D721Med (cell line): ENCODE data around the gene SCFD2.
A peak's percentile ranks its signal among the peaks of the same experiment; 100 is the strongest.
"Not testable (repeated sequence)": the region's sequence is repeated elsewhere in the genome, so short reads cannot be mapped to it uniquely, and the experiment has no call there.

Experiments used
- DNase-seq: peaks from one replicate; pipeline ENCODE4 v3.0.0; 2011; ENCODE audit warnings: low spot score; ENCODE audit not compliant: insufficient read length
- FAIRE-seq: peaks from 2 replicates; lab custom pipeline; 2011; peaks lifted over from hg19 to GRCh38; lab: Jason Lieb, UNC
- TF ChIP-seq, protein P1 (sequence below): IDR thresholded peaks from 2 replicates; pipeline ENCODE4 v1.5.1; 2012; ENCODE audit warnings: mild to moderate bottlenecking, control low read depth; ENCODE audit not compliant: insufficient read depth; ENCODE audit errors: missing control alignments

The SCFD2 gene

GRCh38 chr4:53365486-53366300 is at the start of gene SCFD2:
Gene SCFD2, minus strand, starts transcription at chr4:53366061.
- TF ChIP-seq, protein P1, sequence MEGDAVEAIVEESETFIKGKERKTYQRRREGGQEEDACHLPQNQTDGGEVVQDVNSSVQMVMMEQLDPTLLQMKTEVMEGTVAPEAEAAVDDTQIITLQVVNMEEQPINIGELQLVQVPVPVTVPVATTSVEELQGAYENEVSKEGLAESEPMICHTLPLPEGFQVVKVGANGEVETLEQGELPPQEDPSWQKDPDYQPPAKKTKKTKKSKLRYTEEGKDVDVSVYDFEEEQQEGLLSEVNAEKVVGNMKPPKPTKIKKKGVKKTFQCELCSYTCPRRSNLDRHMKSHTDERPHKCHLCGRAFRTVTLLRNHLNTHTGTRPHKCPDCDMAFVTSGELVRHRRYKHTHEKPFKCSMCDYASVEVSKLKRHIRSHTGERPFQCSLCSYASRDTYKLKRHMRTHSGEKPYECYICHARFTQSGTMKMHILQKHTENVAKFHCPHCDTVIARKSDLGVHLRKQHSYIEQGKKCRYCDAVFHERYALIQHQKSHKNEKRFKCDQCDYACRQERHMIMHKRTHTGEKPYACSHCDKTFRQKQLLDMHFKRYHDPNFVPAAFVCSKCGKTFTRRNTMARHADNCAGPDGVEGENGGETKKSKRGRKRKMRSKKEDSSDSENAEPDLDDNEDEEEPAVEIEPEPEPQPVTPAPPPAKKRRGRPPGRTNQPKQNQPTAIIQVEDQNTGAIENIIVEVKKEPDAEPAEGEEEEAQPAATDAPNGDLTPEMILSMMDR, result no peak
- FAIRE-seq (no peak), DNase-seq (peak; percentile 86)

GRCh38 chr4:53409479-53409878 is 43.6 kb upstream of the SCFD2 start:
- not testable (repeated sequence) for DNase-seq, FAIRE-seq

GRCh38 chr4:53380221-53380620 is 14.4 kb upstream of the SCFD2 start:
- TF ChIP-seq, protein P1, result no peak
- FAIRE-seq, result no peak

DNA sequence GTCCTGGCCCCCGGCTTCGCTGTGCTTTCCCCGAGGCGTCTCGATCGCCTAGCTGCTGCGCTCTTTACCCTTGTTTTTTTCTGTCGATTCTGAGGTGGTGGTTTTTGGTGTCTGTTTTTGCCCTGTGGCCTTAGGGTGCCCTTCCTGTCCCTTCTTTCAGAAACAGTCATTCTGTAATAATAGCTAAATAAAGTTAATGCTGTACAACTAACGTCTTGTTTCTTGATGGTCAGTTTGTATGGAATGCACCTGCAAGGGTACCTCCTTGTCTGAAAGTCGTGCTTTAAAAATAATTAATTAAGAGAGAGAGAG is 12.3 kb upstream of the SCFD2 start:
- FAIRE-seq (no peak), DNase-seq (no peak)
- TF ChIP-seq, protein P1, result no peak

More at GRCh38 chr4:53380221-53380620, 14.4 kb upstream of the SCFD2 start:
- no peak for DNase-seq

DNA sequence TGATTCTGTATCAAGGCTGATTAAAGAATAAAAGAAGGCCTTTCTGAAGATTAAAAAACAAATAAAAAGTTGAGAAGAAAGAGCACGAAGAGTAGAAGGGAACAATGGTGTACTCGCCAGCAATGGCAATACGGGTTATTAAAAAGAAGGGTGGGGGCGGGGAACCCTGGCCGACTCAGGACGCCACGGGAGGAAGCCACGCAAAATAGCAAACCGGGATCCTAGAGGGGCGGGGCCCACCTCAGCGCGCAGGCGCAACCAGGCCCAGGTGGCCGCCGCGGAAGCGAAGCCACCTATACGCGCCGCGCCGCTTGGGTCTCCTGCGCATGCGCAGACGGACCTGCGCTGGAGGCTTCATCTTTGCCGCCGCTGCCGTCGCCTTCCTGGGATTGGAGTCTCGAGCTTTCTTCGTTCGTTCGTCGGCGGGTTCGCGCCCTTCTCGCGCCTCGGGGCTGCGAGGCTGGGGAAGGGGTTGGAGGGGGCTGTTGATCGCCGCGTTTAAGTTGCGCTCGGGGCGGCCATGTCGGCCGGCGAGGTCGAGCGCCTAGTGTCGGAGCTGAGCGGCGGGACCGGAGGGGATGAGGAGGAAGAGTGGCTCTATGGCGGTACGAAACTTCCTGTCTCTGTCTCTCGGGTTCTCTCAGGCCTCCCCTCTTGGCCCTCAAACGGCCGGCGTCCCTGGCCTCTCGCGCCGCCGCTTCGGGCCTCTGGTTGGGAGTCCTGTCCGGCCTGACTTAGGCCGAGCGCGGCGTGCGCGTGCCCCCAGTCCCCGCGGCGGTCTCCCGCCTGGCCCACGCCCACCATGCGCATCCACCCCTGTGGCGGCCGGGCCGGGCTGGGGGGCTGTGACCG is 11.7 kb upstream of the SCFD2 start, which contains the start of gene FIP1L1:
TSS of gene FIP1L1 (plus strand) at position 323 of the 852 bp plus-strand sequence. CDS start at position 521, 198 bp downstream.
- no peak for FAIRE-seq
- peak; percentile 58 for DNase-seq
- TF ChIP-seq, protein P1, result no peak

GRCh38 chr4:53376900-53377299 is 11.0 kb upstream of the SCFD2 start:
- TF ChIP-seq, protein P1, result no peak
- DNase-seq (no peak), FAIRE-seq (no peak)

DNA sequence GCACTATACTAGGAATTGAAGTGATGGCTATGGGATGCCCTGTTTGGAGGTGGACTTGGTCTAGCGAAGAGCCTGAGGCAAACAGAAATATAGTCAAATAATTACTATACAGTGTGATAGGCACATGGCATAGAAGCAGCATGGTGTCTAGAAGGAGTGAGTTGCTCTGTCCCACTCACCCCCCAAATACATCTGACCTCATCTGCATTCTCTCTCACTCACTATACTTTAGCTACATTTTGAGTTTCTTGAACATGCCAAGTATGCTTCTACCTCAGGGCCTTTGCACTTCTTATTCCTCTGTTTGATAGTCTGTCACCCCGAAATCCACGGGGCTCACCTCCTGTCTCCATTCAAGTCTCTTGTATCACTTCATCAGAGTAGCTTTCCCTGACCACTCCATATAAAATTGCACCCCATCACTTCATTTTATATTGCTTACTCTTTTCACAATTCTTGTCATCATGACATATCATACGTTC is 9.0 kb upstream of the SCFD2 start:
- no peak for DNase-seq
- TF ChIP-seq, protein P1, result no peak
- no peak for FAIRE-seq
